Peyer's patch (tissue), 4 donors: ENCODE data around the gene DTWD2.

Experiments used
- CTCF ChIP-seq, 6 experiments: fragments of 450-650 bp in 4 of 6; fragments of 200-600 bp in 2 of 6; sonication (generic) in 1 of 6; IDR thresholded peaks; one replicate each; pipeline ENCODE4 v1.5.1; 2017 to 2019; ENCODE audit warnings: antibody characterized with exemption in 6 of 6, mild to moderate bottlenecking in 3 of 6, moderate library complexity in 1 of 6
- POLR2A ChIP-seq, 2 donors: fragments of 450-650 bp; IDR thresholded peaks; one replicate each; pipeline ENCODE4 v1.5.1; 2017; ENCODE audit warnings: antibody characterized with exemption in 2 of 2, mild to moderate bottlenecking in 2 of 2, moderate library complexity in 2 of 2

GRCh38 chr5:118946138-118946800, 42.1 kb downstream of the DTWD2 start:
- TF ChIP-seq CTCF (IDR thresholded peaks at IDR 0.05) (no peak), POLR2A (IDR thresholded peaks at IDR 0.05) (no peak)
